ENCODE results near the gene PAFAH2. TPM values are rescaled to one million over a fixed set of nuclear protein-coding genes. Genes with fewer than 3 reads are reported as not detected.

The PAFAH2 gene
- total RNA-seq, 1 donor from 2014 or later = 6.8 TPM

Other genes with a start within 250 kb of the PAFAH2 start
- 108 TPM for gene SELENON, start 197.9 kb downstream of the PAFAH2 start, total RNA-seq
- 53.8 TPM for gene MTFR1L, start 178.1 kb downstream of the PAFAH2 start, total RNA-seq
- not detected for gene AUNIP, start 138.6 kb downstream of the PAFAH2 start, total RNA-seq
- 7.2 TPM for gene PAQR7, start 122.4 kb downstream of the PAFAH2 start, total RNA-seq
- 39.3 TPM for gene STMN1, start 91.6 kb downstream of the PAFAH2 start, total RNA-seq
- not detected for gene EXTL1, start 23.7 kb upstream of the PAFAH2 start, total RNA-seq
- gene SLC30A2, start 48.1 kb upstream of the PAFAH2 start, total RNA-seq = not detected
- 0.26 TPM for gene TRIM63, start 69.6 kb upstream of the PAFAH2 start, total RNA-seq
- 6.4 TPM for gene PDIK1L, start 113.8 kb upstream of the PAFAH2 start, total RNA-seq
- gene FAM110D, start 161.0 kb upstream of the PAFAH2 start, total RNA-seq = 6.3 TPM
- not detected for gene C1orf232, start 170.9 kb upstream of the PAFAH2 start, total RNA-seq
- gene ZNF593, start 171.8 kb upstream of the PAFAH2 start, total RNA-seq = 32.7 TPM
- not detected for gene ZNF593OS, start 173.8 kb upstream of the PAFAH2 start, total RNA-seq
- 1.7 TPM for gene CNKSR1, start 179.4 kb upstream of the PAFAH2 start, total RNA-seq
- not detected for gene CATSPER4, start 192.5 kb upstream of the PAFAH2 start, total RNA-seq
- 3.5 TPM for gene CEP85, start 236.1 kb upstream of the PAFAH2 start, total RNA-seq

Measured in mesenteric fat pad (tissue), 1 donor.